GM12878 (cell line): ENCODE data around the gene PRR15L. TPM values are rescaled to one million over a fixed set of nuclear protein-coding genes. Genes with fewer than 3 reads are reported as not detected.

Experiments used
- ATAC-seq: fragments of 200-7000 bp; cut with Tn5 transposase; 3 replicates; pipeline ENCODE4 v1.9.1; 2020; ENCODE audit warnings: mild to moderate bottlenecking, moderate library complexity
- BruUV-seq: library from RNA; stranded (reverse); fragments of 400-500 nt; replicated peaks from 2 replicates; lab custom pipeline; 2021; lab: Mats Ljungman, UMichigan
- CTCF ChIA-PET: fragments of 300-600 bp; sonication (Branson Sonifier 250); formaldehyde crosslinking; extraction: SDS; loops from one replicate; lab custom pipeline; 2021; ENCODE audit warnings: inconsistent platforms; lab: Yijun Ruan, JAX
- POLR2A ChIA-PET: fragments of 350-600 bp; formaldehyde crosslinking; extraction: SDS; loops from one replicate; lab custom pipeline; 2021; ENCODE audit warnings: inconsistent platforms; lab: Charles Lee
- RAD21 ChIA-PET: fragments of 300-600 bp; sonication (Branson Sonifier 250); formaldehyde crosslinking; loops from one replicate; lab custom pipeline; 2023; ENCODE audit warnings: antibody characterized with exemption; ENCODE audit not compliant: unreplicated experiment; lab: Charles Lee
- SMC1A ChIA-PET: fragments of 300-600 bp; sonication (Branson Sonifier 250); formaldehyde crosslinking; loops from one replicate; lab custom pipeline; 2023; ENCODE audit not compliant: unreplicated experiment, uncharacterized antibody; lab: Charles Lee
- DNase-seq: peaks from one replicate; pipeline ENCODE4 v3.0.0-alpha.2; 2011; ENCODE audit warnings: low read depth, low spot score
- FAIRE-seq: peaks from 3 replicates; lab custom pipeline; 2011; peaks lifted over from hg19 to GRCh38; lab: Jason Lieb, UNC
- H2AFZ ChIP-seq: 2 replicates; pipeline ENCODE4 v1.6.0; 2011; ENCODE audit warnings: low read depth, low read length, control low read depth; ENCODE audit not compliant: control insufficient read depth
- H3K27ac ChIP-seq: 2 replicates; pipeline ENCODE4 v1.5.1; 2011; ENCODE audit warnings: control low read depth; ENCODE audit not compliant: control insufficient read depth, insufficient read depth
- H3K27me3 ChIP-seq, 2 experiments: replicated peaks in 1 of 2; 2 replicates each; pipeline versions ENCODE4 v1.6.0 to v1.6.1; 2011; ENCODE audit warnings: low read length in 1 of 2; ENCODE audit not compliant: control insufficient read depth in 2 of 2, insufficient read depth in 2 of 2
- H3K36me3 ChIP-seq, 2 experiments: 2 replicates each; pipeline ENCODE4 v1.5.1; 2011; ENCODE audit warnings: low read length in 1 of 2; ENCODE audit not compliant: control insufficient read depth in 2 of 2, insufficient read depth in 2 of 2
- H3K4me1 ChIP-seq: 2 replicates; pipeline ENCODE4 v1.6.1; 2011; ENCODE audit warnings: mild to moderate bottlenecking, low read length, moderate library complexity, mixed read lengths; ENCODE audit not compliant: control insufficient read depth, insufficient read depth
- H3K4me2 ChIP-seq: 2 replicates; pipeline ENCODE4 v1.6.0; 2011; ENCODE audit warnings: control low read depth; ENCODE audit not compliant: control insufficient read depth, insufficient read depth
- H3K4me3 ChIP-seq: fragments of 200-600 bp; sonication (generic); 2 replicates; pipeline ENCODE4 v1.5.1; 2016
- H3K79me2 ChIP-seq: 2 replicates; pipeline ENCODE4 v1.6.0; 2011; ENCODE audit warnings: low read length; ENCODE audit not compliant: control insufficient read depth, insufficient read depth
- H3K9ac ChIP-seq: 2 replicates; pipeline ENCODE4 v1.8.0; 2011; ENCODE audit warnings: low read length, control low read depth, mixed read lengths; ENCODE audit not compliant: control insufficient read depth, insufficient read depth
- H3K9me3 ChIP-seq: replicated peaks from 3 replicates; pipeline ENCODE4 v1.5.1; 2011; ENCODE audit warnings: mild to moderate bottlenecking, low read length; ENCODE audit not compliant: control insufficient read depth, insufficient read depth
- H4K20me1 ChIP-seq: 2 replicates; pipeline ENCODE4 v1.6.0; 2011; ENCODE audit not compliant: control insufficient read depth, insufficient read depth
- E4F1 ChIP-seq: fragments of 450-650 bp; IDR thresholded peaks from 2 replicates; pipeline ENCODE4 v1.6.1; 2018; ENCODE audit warnings: borderline replicate concordance, mild to moderate bottlenecking; ENCODE audit not compliant: partially characterized antibody
- KAT2A ChIP-seq: conservative IDR thresholded peaks from 2 replicates; pipeline ENCODE4 v1.6.1; 2011; ENCODE audit warnings: low read depth, low read length; ENCODE audit not compliant: control insufficient read depth
- KDM1A ChIP-seq: fragments of 200-600 bp; sonication (generic); IDR thresholded peaks from 2 replicates; pipeline ENCODE4 v1.6.1; 2016; ENCODE audit warnings: borderline replicate concordance
- NFXL1 ChIP-seq: fragments of 450-650 bp; IDR thresholded peaks from 2 replicates; pipeline ENCODE4 v1.6.1; 2017; ENCODE audit warnings: antibody characterized with exemption, mild to moderate bottlenecking, borderline replicate concordance
- NFYA ChIP-seq: IDR thresholded peaks from 2 replicates; pipeline ENCODE4 v1.6.1; 2011; ENCODE audit warnings: low read depth, mild to moderate bottlenecking, low read length, improper control_type of control experiment, borderline replicate concordance
- NFYB ChIP-seq: IDR thresholded peaks from 2 replicates; pipeline ENCODE4 v1.6.1; 2011; ENCODE audit warnings: low read depth, mild to moderate bottlenecking, low read length, improper control_type of control experiment, moderate library complexity; ENCODE audit not compliant: insufficient read depth
- NR2C2 ChIP-seq: IDR thresholded peaks from 2 replicates; pipeline ENCODE4 v1.6.1; 2011; ENCODE audit warnings: borderline replicate concordance, low read depth; ENCODE audit not compliant: control insufficient read depth, insufficient read length
- SREBF1 ChIP-seq: IDR thresholded peaks from 2 replicates; pipeline ENCODE4 v1.6.1; 2012; ENCODE audit warnings: mild to moderate bottlenecking, low read length
- TBL1XR1 ChIP-seq: IDR thresholded peaks from 2 replicates; pipeline ENCODE4 v1.6.1; 2012; ENCODE audit warnings: low read depth, low read length, improper control_type of control experiment
- YBX1 ChIP-seq: fragments of 450-650 bp; IDR thresholded peaks from 2 replicates; pipeline ENCODE4 v1.6.1; 2016; ENCODE audit warnings: antibody characterized with exemption
- ZNF274 ChIP-seq: IDR thresholded peaks from one replicate; pipeline ENCODE4 v1.8.0; 2011; ENCODE audit not compliant: insufficient read length, insufficient read depth
- WGBS: methylation state at CpG from one replicate; pipeline ENCODE4 v1.1.6; 2016; ENCODE audit warnings: low lambda C conversion rate; ENCODE audit not compliant: insufficient replicate concordance, insufficient coverage; ENCODE audit errors: missing lambda C conversion rate; 5-methylcytosine and 5-hydroxymethylcytosine counted together
- in situ Hi-C: fragments of 300-500 bp; cut with MboI; formaldehyde crosslinking; loops from 9 replicates; pipeline ENCODE4 v1.14.3; 2018; ENCODE audit warnings: mixed read lengths
- intact Hi-C: fragments of 100-400 bp; cut with micrococcal nuclease; formaldehyde crosslinking; loops from one replicate; pipeline ENCODE4 v1.14.2; 2022; ENCODE audit not compliant: unreplicated experiment
- polyA plus RNA-seq, 11 experiments: library from polyadenylated mRNA; depleted of rRNA in 4 of 11; unstranded in 6 of 11; stranded (reverse) in 5 of 11; fragments of >200 nt; fragmentation: Nextera tagmentation in 4 of 11; fragmentation: Illumina TruSeq in 1 of 11; extraction: Ambion mirVana in 4 of 11; extraction: Trizol in 1 of 11; gene quantifications; 1 replicate in 1 of 11; 2 replicates in 10 of 11; pipeline versions ENCODE4 v1.2.1 to v1.2.3, GENCODE V29; 2011 to 2016; ENCODE audit warnings: inconsistent platforms in 2 of 11, missing spikeins in 2 of 11, low read depth in 1 of 11
- total RNA-seq, 4 experiments: library from RNA; depleted of rRNA in 3 of 4; stranded (reverse); fragments of >200 nt in 3 of 4; fragmentation: Illumina TruSeq in 1 of 4; extraction: Trizol in 1 of 4; gene quantifications; 2 replicates each; pipeline versions ENCODE4 v1.2.1 to v1.2.3, GENCODE V29; 2013 to 2021
- TF ChIP-seq, protein P1 (sequence below): IDR thresholded peaks from 2 replicates; pipeline ENCODE4 v1.6.1; 2012; ENCODE audit warnings: improper control_type of control experiment, low read depth, low read length; ENCODE audit not compliant: insufficient replicate concordance
- TF ChIP-seq, protein P2 (sequence below): fragments of 450-650 bp; IDR thresholded peaks from 2 replicates; pipeline ENCODE4 v1.6.1; 2017; ENCODE audit warnings: mild to moderate bottlenecking, low read depth, inconsistent platforms; ENCODE audit not compliant: poor library complexity, severe bottlenecking

The PRR15L gene
- total and polyA plus RNA-seq, 10 of the 15 experiments (the other 5 are each of a cell fraction or from before 2014, with no cell fraction given): 0.11 to 0.18 TPM; not detected in 8

DNA sequence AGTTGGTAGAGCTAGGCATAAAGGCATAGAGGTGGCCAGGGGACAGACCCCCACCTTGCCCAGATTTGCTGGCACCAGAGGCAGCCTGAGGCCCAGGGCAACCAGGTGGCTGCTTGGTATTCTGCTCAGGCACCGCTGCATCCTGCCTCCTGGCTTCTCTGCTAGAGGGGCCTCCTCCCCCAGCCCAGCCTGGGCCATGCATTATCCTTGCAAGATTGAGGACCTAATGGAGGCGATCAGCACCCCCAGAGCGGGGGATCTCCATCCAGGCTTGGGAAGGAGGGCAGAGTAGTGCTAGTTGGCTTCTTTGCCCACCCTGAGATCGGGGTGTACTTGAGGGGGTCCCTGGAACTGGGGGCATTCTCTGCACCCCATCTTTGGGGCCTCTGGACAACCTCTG lies 37.0 kb upstream of the PRR15L start (continued):
- TF ChIP-seq, protein P1, sequence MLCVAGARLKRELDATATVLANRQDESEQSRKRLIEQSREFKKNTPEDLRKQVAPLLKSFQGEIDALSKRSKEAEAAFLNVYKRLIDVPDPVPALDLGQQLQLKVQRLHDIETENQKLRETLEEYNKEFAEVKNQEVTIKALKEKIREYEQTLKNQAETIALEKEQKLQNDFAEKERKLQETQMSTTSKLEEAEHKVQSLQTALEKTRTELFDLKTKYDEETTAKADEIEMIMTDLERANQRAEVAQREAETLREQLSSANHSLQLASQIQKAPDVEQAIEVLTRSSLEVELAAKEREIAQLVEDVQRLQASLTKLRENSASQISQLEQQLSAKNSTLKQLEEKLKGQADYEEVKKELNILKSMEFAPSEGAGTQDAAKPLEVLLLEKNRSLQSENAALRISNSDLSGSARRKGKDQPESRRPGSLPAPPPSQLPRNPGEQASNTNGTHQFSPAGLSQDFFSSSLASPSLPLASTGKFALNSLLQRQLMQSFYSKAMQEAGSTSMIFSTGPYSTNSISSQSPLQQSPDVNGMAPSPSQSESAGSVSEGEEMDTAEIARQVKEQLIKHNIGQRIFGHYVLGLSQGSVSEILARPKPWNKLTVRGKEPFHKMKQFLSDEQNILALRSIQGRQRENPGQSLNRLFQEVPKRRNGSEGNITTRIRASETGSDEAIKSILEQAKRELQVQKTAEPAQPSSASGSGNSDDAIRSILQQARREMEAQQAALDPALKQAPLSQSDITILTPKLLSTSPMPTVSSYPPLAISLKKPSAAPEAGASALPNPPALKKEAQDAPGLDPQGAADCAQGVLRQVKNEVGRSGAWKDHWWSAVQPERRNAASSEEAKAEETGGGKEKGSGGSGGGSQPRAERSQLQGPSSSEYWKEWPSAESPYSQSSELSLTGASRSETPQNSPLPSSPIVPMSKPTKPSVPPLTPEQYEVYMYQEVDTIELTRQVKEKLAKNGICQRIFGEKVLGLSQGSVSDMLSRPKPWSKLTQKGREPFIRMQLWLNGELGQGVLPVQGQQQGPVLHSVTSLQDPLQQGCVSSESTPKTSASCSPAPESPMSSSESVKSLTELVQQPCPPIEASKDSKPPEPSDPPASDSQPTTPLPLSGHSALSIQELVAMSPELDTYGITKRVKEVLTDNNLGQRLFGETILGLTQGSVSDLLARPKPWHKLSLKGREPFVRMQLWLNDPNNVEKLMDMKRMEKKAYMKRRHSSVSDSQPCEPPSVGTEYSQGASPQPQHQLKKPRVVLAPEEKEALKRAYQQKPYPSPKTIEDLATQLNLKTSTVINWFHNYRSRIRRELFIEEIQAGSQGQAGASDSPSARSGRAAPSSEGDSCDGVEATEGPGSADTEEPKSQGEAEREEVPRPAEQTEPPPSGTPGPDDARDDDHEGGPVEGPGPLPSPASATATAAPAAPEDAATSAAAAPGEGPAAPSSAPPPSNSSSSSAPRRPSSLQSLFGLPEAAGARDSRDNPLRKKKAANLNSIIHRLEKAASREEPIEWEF: no peak
- no peak for TF ChIP-seq NFYB
- TF ChIP-seq NFYA: no peak
- TF ChIP-seq NFXL1: no peak
- TF ChIP-seq KAT2A: no peak
- TF ChIP-seq NR2C2: no peak
- no peak for TF ChIP-seq SREBF1

- Histone ChIP-seq H3K27ac (no peak overlapping the region), H3K9me3 (no peaks in the 10 kb centered on the region), H4K20me1 (no peaks in the 10 kb centered on the region), H3K4me2 (no peak overlapping the region), H3K36me3 (no peaks in the 10 kb centered on the region), H3K79me2 (no peaks in the 10 kb centered on the region), H3K27me3 (no peaks in the 10 kb centered on the region), H2AFZ (no peak overlapping the region), H3K9ac (no peak overlapping the region), H3K4me3 (no peak overlapping the region), H3K4me1 (peaks cover 10% of the 10 kb centered on the region)
- ATAC-seq (no peak), DNase-seq (no peak), FAIRE-seq (no peak)
- CTCF ChIA-PET: interaction anchor here (1.2 to 2.8 kb wide), 6 partner anchors 10 to 47 kb away, joined by 5 to 13 read pairs (median 6); no protein-coding TSS in a partner anchor
- RAD21 ChIA-PET: interaction anchor here (1.2 to 2.2 kb wide), 3 partner anchors 8 to 44 kb away, joined by 3 to 6 read pairs (median 6); no protein-coding TSS in a partner anchor
- SMC1A ChIA-PET: interaction anchor here (0.6 to 1.6 kb wide), 6 partner anchors 9 to 103 kb away, joined by 3 to 6 read pairs (median 3); no protein-coding TSS in a partner anchor
- intact Hi-C loops: no loop called here
- BruUV-seq: no TSS peak
- POLR2A ChIA-PET: interaction anchor here (0.6 kb wide), 1 partner anchor 25 kb away, joined by 3 read pairs; no protein-coding TSS in a partner anchor
- in situ Hi-C loops: no loop called here
- WGBS: 39% methylated on average over 5 of the region's 5 CpGs
- no peak for TF ChIP-seq KDM1A
- TF ChIP-seq, protein P2, sequence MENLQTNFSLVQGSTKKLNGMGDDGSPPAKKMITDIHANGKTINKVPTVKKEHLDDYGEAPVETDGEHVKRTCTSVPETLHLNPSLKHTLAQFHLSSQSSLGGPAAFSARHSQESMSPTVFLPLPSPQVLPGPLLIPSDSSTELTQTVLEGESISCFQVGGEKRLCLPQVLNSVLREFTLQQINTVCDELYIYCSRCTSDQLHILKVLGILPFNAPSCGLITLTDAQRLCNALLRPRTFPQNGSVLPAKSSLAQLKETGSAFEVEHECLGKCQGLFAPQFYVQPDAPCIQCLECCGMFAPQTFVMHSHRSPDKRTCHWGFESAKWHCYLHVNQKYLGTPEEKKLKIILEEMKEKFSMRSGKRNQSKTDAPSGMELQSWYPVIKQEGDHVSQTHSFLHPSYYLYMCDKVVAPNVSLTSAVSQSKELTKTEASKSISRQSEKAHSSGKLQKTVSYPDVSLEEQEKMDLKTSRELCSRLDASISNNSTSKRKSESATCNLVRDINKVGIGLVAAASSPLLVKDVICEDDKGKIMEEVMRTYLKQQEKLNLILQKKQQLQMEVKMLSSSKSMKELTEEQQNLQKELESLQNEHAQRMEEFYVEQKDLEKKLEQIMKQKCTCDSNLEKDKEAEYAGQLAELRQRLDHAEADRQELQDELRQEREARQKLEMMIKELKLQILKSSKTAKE: no peak
- no peak for TF ChIP-seq YBX1
- TF ChIP-seq KAT2A: no peak
- TF ChIP-seq TBL1XR1: no peak
- TF ChIP-seq ZNF274: no peak
- no peak for TF ChIP-seq E4F1
Measured at GRCh38 chr17:47993964-47994363, 36.3 kb upstream of the PRR15L start.
